Testis (tissue), 3 donors: Measurements from ENCODE around the gene CHRNE. TPM values are rescaled to one million over a fixed set of nuclear protein-coding genes. Genes with fewer than 3 reads are reported as not detected.
"Not testable (repeated sequence)": the region's sequence is repeated elsewhere in the genome, so short reads cannot be mapped to it uniquely, and the experiment has no call there.

Source experiments
- DNase-seq: peaks from one replicate; pipeline ENCODE4 v3.0.0-alpha.2; 2019
- H3K27ac ChIP-seq, 2 donors: fragments of 200-600 bp; sonication (generic); one replicate each; pipeline ENCODE4 v1.5.1; 2019
- H3K27me3 ChIP-seq: fragments of 200-600 bp; sonication (generic); one replicate; pipeline ENCODE4 v1.5.1; 2019
- H3K36me3 ChIP-seq: fragments of 200-600 bp; sonication (generic); one replicate; pipeline ENCODE4 v1.5.1; 2017; ENCODE audit warnings: low read depth; ENCODE audit errors: missing control alignments
- H3K4me1 ChIP-seq: fragments of 200-600 bp; sonication (generic); one replicate; pipeline ENCODE4 v1.5.1; 2019
- H3K4me3 ChIP-seq, 2 donors: fragments of 200-600 bp; sonication (generic); one replicate each; pipeline ENCODE4 v1.5.1; 2017 to 2019
- H3K9me3 ChIP-seq: fragments of 200-600 bp; sonication (generic); one replicate; pipeline ENCODE4 v1.5.1; 2017
- POLR2A ChIP-seq: fragments of 450-650 bp; IDR thresholded peaks from one replicate; pipeline ENCODE4 v1.6.1; 2017; ENCODE audit warnings: antibody characterized with exemption, mild to moderate bottlenecking, moderate library complexity
- WGBS, 2 donors: methylation state at CpG; one replicate each; pipeline ENCODE4 v1.1.5; 2018; 5-methylcytosine and 5-hydroxymethylcytosine counted together
- intact Hi-C: fragments of 100-400 bp; cut with DNase I; formaldehyde crosslinking; loops from one replicate; pipeline ENCODE4 v1.15.1; 2023; ENCODE audit warnings: low total_unique reads
- polyA plus RNA-seq: library from polyadenylated mRNA; stranded (reverse); fragments of 350-450 nt; fragmentation: Illumina TruSeq; extraction: RNeasy Lipid Tissue Mini Kit (QIAGEN cat#74804); gene quantifications from one replicate; pipeline ENCODE4 v1.2.3, GENCODE V29; 2014; ENCODE audit warnings: low read depth, low replicate concordance; ENCODE audit not compliant: insufficient read depth
- total RNA-seq, 2 donors: library from RNA; depleted of rRNA; stranded (reverse); fragments of >200 nt; gene quantifications; one replicate each; pipeline ENCODE4 v1.2.3, GENCODE V29; 2016
- TF ChIP-seq, protein P1 (sequence below), 3 experiments: fragments of 450-650 bp in 2 of 3; fragments of 200-600 bp in 1 of 3; sonication (generic) in 1 of 3; IDR thresholded peaks; one replicate each; pipeline ENCODE4 v1.5.1; 2016 to 2019; ENCODE audit warnings: antibody characterized with exemption in 3 of 3, mild to moderate bottlenecking in 2 of 3, moderate library complexity in 1 of 3

The CHRNE gene
- total and polyA plus RNA-seq, 3 donors from 2014 or later: 1.4 to 2.6 (median 1.4) TPM

GRCh38 chr17:4908711-4909496 lies 6.0 kb upstream of the CHRNE start:
- no peaks in the 10 kb centered on the region for H3K9me3 ChIP-seq
- H3K27ac ChIP-seq: peak overlapping the region in 1 of 2 donors; percentile 55
- peaks cover 7% of the 10 kb centered on the region for H3K4me1 ChIP-seq
- no peaks in the 10 kb centered on the region for H3K27me3 ChIP-seq
- no peak overlapping the region for H3K4me3 ChIP-seq
- TF ChIP-seq POLR2A: no peak
- TF ChIP-seq, protein P1, sequence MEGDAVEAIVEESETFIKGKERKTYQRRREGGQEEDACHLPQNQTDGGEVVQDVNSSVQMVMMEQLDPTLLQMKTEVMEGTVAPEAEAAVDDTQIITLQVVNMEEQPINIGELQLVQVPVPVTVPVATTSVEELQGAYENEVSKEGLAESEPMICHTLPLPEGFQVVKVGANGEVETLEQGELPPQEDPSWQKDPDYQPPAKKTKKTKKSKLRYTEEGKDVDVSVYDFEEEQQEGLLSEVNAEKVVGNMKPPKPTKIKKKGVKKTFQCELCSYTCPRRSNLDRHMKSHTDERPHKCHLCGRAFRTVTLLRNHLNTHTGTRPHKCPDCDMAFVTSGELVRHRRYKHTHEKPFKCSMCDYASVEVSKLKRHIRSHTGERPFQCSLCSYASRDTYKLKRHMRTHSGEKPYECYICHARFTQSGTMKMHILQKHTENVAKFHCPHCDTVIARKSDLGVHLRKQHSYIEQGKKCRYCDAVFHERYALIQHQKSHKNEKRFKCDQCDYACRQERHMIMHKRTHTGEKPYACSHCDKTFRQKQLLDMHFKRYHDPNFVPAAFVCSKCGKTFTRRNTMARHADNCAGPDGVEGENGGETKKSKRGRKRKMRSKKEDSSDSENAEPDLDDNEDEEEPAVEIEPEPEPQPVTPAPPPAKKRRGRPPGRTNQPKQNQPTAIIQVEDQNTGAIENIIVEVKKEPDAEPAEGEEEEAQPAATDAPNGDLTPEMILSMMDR (IDR thresholded peaks at IDR 0.05): peak; percentile 57 to 87 (median 82)
- intact Hi-C loops: no loop called here
- no peaks in the 10 kb centered on the region for H3K36me3 ChIP-seq
- DNase-seq: peak; percentile 91
- WGBS, 2 donors: 17 to 46% methylated on average over 16 to 20 of the region's 20 CpGs

- Histone ChIP-seq H3K4me1 (peaks cover 7% of the 10 kb centered on the region), H3K27me3 (no peaks in the 10 kb centered on the region), H3K4me3 (no peak overlapping the region), H3K27ac (no peak overlapping the region), H3K9me3 (no peaks in the 10 kb centered on the region), H3K36me3 (no peaks in the 10 kb centered on the region)
- WGBS, 2 donors: 57 to 90% methylated on average over 2 to 10 of the region's 10 CpGs
- intact Hi-C loops: no loop called here
- TF ChIP-seq POLR2A: no peak
- TF ChIP-seq, protein P1 (IDR thresholded peaks at IDR 0.05): no peak
- DNase-seq: no peak
Observed at GRCh38 chr17:4908301-4908700, 5.4 kb upstream of the CHRNE start.

- H3K9me3 ChIP-seq, intact Hi-C loops: not testable (repeated sequence)
Observed at GRCh38 chr17:4906642-4907041, 3.7 kb upstream of the CHRNE start.

DNA sequence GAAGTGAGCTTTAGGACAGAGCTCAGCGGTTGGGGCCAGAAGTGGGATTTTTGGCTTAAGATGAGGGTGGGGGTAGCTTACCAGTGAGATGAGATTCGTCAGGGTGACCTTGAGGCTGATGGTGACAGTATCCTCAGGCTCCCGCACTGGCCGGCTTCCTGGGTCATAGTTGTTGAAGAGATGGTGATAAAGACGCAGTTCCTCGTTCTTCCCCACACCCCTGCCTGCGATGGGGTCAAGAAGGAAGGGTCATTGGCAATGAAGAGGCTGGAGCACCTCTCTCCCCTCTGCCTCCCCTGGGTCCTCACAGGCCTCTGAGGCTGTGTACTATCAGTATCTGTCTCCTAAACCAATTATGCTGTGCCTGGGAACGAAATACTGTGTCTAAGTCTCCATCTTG lies 358 bp downstream of the CHRNE start:
- Histone ChIP-seq H3K4me3 (no peak overlapping the region), H3K27ac (no peak overlapping the region), H3K27me3 (no peaks in the 10 kb centered on the region), H3K4me1 (peaks cover 8% of the 10 kb centered on the region), H3K36me3 (no peaks in the 10 kb centered on the region), H3K9me3 (no peaks in the 10 kb centered on the region)
- DNase-seq: no peak
- intact Hi-C loops: no loop called here
- 33 to 39% methylated on average over 8 of the region's 8 CpGs for WGBS, 2 donors
- no peak for TF ChIP-seq POLR2A
- TF ChIP-seq, protein P1 (IDR thresholded peaks at IDR 0.05): no peak

More at GRCh38 chr17:4906642-4907041, 3.7 kb upstream of the CHRNE start:
- not testable (repeated sequence) for H3K27me3 ChIP-seq, H3K4me3 ChIP-seq, DNase-seq, H3K27ac ChIP-seq, H3K36me3 ChIP-seq
- H3K4me1 ChIP-seq: peaks cover 12% of the 10 kb centered on the region

DNA sequence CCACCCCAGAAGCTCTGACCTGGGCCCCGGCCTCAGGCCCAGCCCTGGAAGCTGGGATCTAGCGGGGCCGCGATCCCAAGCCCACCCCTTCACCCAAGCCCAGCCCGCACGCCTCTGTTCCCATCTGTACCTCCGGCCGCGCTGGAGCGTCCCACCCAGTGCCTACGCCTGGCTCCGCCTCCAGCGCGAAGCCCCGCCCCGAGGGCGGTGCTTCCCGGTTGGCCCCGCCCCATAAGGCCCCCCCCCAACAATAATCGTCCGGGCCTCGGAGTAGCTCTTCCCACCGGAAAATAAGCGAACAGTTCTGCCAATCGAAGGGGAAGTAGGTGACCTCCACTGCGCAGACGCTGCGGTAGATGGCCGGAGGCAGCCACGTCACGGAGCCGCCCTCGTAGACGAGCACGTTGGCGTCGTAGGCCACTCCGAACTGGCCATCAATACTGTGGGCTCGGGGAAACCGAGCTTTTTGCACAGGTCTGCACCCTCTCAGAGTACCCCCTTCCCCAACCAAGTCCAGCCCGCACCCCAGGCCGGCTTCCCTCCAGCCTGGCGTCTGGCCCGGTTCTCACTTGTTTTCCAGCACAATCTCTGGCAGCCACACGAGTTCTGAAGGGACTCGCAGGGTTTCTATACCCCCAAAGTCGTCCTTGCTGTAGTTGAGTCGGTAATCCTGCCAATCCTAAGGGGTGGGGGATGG lies 1.1 kb downstream of the CHRNE start:
- Histone ChIP-seq H3K27me3 (no peaks in the 10 kb centered on the region), H3K4me3 (peak overlapping the region; percentile 20 to 42), H3K36me3 (no peaks in the 10 kb centered on the region), H3K4me1 (peaks cover 8% of the 10 kb centered on the region), H3K9me3 (no peaks in the 10 kb centered on the region), H3K27ac (no peak overlapping the region)
- intact Hi-C loops: no loop called here
- peak; percentile 54 for DNase-seq
- TF ChIP-seq POLR2A: no peak
- TF ChIP-seq, protein P1 (IDR thresholded peaks at IDR 0.05): no peak
- WGBS, 2 donors: 59% methylated on average over 16 to 48 of the region's 48 CpGs
